Omental fat pad (tissue), 4 donors: ENCODE results near the gene NCBP2L. TPM values are rescaled to one million over a fixed set of nuclear protein-coding genes. Genes with fewer than 3 reads are reported as not detected.

ENCODE experiments used
- ATAC-seq: fragments of 150-250 bp; one replicate; pipeline ENCODE4 v1.9.1; 2016; ENCODE audit warnings: mild to moderate bottlenecking, moderate library complexity; ENCODE audit not compliant: low FRiP score
- DNase-seq: peaks from one replicate; pipeline ENCODE4 v3.0.0-alpha.2; 2019; ENCODE audit warnings: low spot score
- CTCF ChIP-seq, 3 donors: fragments of 450-650 bp; IDR thresholded peaks; one replicate each; pipeline ENCODE4 v1.5.1; 2016 to 2017; ENCODE audit warnings: antibody characterized with exemption in 3 of 3, mild to moderate bottlenecking in 3 of 3, moderate library complexity in 2 of 3
- total RNA-seq, 4 donors: library from RNA; depleted of rRNA; stranded (reverse); fragments of >200 nt; gene quantifications; one replicate each; pipeline ENCODE4 v1.1.0, GENCODE V29; 2016

The NCBP2L gene
- total RNA-seq, 4 donors from 2014 or later, result 0.47 TPM; not detected in 3

- DNase-seq (no peak), ATAC-seq (peak; percentile 40)
- TF ChIP-seq CTCF (IDR thresholded peaks at IDR 0.05), result no peak
Measured at GRCh38 chrX:107764845-107765608, 12.5 kb upstream of the NCBP2L start.

- no peak for TF ChIP-seq CTCF (IDR thresholded peaks at IDR 0.05)
- ATAC-seq (peak; percentile 87), DNase-seq (no peak)
Measured at GRCh38 chrX:107766470-107767150, 10.9 kb upstream of the NCBP2L start.

- TF ChIP-seq CTCF (IDR thresholded peaks at IDR 0.05), result no peak
- no peak for ATAC-seq
- DNase-seq, result no peak
Measured at GRCh38 chrX:107768051-107768450, 9.5 kb upstream of the NCBP2L start.

- DNase-seq, result no peak
Measured at GRCh38 chrX:107769581-107770317, 7.8 kb upstream of the NCBP2L start.

GRCh38 chrX:107773206-107773605, 4.3 kb upstream of the NCBP2L start:
- ATAC-seq (no peak), DNase-seq (no peak)
- TF ChIP-seq CTCF (IDR thresholded peaks at IDR 0.05), result no peak

More at GRCh38 chrX:107769581-107770317, 7.8 kb upstream of the NCBP2L start:
- no peak for TF ChIP-seq CTCF (IDR thresholded peaks at IDR 0.05)
- ATAC-seq, result no peak

- DNase-seq (no peak), ATAC-seq (no peak)
- no peak for TF ChIP-seq CTCF (IDR thresholded peaks at IDR 0.05)
Measured at GRCh38 chrX:107773906-107774435, 3.6 kb upstream of the NCBP2L start.
